HG02571 (cell line): Measurements from ENCODE around the gene LSR.

Experiments
- ATAC-seq: cut with Tn5 transposase; IDR thresholded peaks from one replicate; pipeline ENCODE4 v1.9.1; 2021; ENCODE audit warnings: mild to moderate bottlenecking, moderate library complexity; ENCODE audit not compliant: unreplicated experiment

Gene LSR

DNA sequence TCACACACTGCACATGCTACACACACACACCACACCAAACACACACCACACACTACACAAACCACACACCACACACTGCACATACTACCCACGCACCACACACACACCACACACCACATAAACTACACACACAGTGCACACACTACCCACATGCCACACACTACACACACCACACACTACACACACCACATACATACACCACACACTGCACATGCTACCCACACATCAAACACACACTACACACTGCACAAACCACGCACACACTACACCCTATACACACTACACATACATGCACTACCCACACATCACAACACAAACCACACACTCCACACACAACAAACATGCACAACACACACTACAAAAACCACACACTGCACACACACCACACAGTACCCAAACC, 49.1 kb downstream of the LSR start:
- ATAC-seq = no peak

DNA sequence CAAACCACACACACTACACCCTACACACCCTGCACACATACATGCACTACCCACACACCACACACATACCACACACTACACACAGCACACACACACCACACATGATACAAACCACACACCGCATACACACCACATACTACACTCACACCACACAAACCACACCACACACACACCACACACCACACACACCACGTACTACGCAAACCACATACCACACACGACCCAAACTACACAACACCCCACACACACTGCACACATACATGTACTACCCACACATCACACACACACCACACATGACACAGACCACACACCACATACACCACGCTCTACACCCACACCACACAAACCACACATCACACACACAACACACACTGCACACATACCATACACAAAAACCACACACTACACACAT, 49.8 kb downstream of the LSR start:
- ATAC-seq = no peak

DNA sequence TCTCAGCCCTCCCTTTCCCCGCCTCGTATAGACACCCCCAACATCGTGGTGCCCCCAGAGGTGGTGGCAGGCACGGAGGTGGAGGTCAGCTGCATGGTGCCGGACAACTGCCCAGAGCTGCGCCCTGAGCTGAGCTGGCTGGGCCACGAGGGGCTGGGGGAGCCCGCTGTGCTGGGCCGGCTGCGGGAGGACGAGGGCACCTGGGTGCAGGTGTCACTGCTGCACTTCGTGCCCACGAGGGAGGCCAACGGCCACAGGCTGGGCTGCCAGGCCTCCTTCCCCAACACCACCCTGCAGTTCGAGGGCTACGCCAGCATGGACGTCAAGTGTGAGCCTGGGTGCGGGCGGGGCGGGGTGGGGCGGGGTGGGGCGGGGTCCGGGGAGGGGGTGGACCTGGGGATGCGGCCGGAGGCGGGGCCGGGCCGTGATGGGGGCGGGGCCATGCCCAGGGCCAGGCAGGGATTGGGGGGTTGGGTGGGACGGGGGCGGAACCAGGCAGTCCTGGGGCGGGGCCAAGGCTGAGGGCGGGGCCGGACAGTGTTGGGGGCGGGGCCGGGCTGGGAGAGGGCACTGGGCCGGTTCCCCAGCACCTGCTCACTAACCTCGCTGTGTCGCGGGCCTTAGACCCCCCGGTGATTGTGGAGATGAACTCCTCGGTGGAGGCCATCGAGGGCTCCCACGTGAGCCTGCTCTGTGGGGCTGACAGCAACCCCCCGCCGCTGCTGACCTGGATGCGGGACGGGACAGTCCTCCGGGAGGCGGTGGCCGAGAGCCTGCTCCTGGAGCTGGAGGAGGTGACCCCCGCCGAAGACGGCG, 50.9 kb downstream of the LSR start:
- no peak for ATAC-seq

DNA sequence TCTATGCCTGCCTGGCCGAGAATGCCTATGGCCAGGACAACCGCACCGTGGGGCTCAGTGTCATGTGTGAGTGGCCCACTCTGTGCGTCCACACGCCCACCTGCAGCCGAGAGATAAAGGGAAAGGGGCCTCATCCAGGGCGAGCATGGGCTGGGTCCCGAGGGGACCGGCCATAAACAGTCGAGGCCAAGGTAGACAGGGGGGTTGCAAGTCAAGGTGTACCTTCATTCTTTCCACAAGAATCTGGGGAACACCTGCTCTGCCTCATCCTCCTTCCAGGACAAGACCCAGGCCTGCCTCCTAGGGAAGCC, 51.5 kb downstream of the LSR start:
- ATAC-seq = no peak

DNA sequence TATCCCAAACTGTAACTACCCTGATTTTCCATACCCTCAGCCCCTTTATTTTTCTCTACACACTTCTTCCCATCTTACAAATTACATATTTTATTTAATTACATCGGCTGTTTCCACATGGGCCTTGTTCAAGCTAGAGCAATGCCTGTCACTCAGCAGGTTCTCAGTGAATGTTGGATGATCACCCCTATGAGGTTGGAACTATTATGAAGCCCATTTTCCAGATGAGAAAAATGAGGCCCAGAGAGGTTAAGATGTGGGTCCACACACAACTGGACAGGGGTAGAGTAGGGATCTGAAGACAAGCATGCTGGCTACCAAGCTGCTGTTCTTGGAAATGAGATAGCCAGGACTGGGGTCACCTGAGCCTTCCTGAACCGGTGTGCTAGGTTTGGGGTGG, 53.2 kb downstream of the LSR start:
- ATAC-seq = no peak

DNA sequence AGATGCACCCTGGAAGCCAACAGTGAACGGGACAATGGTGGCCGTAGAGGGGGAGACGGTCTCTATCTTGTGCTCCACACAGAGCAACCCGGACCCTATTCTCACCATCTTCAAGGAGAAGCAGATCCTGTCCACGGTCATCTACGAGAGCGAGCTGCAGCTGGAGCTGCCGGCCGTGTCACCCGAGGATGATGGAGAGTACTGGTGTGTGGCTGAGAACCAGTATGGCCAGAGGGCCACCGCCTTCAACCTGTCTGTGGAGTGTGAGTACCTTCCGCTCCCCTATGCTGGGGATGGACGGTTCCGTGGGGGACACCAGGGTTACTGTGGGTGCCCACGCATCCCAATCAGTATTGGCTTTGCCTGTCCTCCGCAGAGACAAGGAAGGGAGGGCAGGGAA, 53.6 kb downstream of the LSR start:
- ATAC-seq = no peak

DNA sequence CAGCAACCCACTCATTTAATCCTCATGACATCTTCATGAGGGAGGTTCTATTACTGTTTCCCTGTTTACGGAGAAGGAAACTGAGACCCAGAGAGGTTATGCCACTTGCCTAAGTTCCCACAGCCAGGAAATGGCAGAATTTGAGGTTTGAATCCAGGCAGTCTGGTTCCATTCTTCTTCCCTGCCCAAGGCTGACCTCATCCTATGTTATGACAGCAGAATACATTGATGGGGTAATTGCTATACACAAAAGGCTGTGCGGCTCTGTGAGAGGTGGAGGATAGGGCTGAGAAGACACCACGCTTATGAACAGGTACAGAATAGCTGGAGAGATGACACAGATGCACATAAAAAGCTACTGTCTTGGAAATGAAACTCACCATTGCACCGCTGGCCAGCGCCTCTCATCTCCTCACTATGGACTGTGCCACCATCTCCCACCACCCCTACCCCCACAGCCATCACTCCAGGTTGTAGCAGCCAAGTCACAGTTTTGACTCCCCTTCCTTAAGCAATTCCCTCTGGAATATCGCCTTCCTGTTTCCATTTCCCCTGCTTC, 54.6 kb downstream of the LSR start:
- ATAC-seq = no peak

DNA sequence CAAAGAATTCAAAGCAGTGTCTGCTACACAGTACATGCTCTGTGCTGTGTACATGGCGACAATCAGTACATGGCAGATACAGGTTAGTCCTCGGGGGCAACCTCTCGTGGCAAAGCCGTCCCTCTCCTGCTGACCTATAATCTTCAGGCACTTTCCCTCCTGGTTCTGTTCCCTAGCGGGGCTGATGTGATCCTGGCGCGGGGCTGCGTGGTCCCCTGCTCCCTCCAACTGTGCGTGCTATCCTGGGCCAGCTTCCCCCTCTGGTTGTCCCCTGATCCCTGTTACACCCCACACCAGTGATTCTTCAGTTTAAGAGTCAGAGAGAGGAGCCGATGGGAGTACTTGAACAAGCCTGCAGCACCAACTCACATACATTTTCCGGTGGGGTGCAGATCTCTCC, 55.2 kb downstream of the LSR start:
- ATAC-seq = no peak

DNA sequence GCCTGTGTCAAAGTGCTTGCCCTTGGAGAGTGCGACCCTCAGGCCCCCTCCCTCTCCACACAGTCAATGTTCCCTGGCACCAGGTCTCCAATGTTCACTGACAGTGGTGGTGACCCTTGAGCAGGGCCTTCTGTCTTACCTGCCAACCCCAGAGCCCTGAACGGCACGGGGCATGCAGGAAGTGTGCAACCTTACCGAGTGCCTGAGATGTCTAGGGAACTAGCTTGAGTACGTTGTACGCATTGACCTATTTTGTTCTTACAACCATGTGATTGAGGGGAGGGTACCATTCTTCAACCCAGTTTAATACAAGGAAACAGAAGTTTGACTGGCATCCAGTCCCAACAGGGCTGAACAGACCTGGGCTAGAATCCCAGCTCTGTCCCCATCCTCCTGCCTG, 56.4 kb downstream of the LSR start:
- ATAC-seq = no peak

DNA sequence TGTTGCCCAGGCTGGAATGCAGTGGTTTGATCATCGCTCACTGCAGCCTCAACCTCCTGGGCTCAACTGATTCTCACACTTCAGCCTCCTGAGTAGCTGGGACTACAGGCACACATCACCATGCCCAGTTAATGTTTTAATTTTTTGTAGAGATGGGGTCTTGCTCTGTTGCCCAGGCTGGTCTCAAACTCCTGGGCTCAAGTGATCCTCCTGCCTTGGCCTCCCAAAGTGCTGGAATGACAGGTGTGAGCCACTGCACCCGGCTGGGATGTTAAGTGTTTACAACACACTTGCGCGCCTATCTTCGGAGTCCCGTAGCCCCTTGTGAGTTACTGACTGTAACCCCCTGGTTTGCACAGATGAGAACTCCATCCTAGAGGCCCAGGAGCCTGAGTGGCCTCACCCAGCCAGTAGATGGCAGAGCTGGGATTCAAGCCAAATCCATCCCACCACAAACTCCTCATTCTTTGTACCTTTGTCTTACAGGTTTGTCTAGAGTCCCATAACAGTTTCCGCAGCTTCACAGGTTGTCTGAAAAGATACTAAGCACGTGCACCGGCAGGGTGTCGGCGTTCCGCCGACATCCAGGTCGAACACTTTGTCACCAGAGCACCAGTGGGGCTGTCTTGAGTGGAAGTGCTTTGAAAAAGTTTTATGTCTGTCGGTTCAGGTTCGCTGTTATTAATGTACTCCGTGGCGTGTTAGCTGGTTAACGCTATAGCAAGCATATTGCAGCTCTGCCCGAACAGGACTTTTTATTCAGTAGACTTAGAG, 57.9 kb downstream of the LSR start:
- no peak for ATAC-seq

DNA sequence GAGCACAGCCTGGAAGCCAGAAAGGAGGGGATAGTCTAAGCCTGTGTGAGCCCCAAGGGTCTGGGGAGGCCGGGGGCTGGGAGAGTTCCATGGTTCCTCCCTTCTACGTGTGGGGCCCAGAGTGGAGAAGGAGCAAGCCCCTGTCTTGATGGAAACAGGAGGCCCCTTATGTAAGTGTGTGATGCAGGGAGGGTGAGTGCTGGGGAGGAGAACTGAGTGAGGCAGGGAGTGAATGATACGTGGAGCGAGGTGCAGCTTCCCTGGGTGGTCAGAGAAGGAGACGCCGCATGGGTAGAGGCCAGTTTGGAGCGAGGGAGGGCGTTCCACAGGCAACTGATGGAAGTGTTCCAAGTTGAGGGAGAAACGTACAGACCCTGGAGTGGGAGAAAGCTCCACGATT, 59.1 kb downstream of the LSR start:
- ATAC-seq = no peak

DNA sequence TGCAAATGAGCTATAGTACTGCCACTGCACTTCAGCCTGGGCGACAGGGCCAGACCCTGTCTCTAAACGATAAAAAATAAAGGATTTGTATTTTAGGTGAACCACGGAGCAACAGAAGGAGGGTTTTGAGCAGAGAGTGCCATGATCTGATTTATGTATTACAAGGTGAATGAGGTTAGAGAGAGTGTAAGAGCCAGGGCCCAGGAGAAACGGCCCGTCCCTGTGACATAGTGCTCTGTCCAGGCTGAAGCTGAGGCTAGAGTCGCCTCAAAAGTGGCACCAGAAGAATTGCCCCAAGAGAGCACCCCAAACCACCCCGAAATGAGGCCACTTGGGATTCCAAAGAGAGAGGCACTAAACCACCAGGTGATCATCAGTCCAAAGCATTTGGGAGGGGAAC, 60.1 kb downstream of the LSR start:
- no peak for ATAC-seq

DNA sequence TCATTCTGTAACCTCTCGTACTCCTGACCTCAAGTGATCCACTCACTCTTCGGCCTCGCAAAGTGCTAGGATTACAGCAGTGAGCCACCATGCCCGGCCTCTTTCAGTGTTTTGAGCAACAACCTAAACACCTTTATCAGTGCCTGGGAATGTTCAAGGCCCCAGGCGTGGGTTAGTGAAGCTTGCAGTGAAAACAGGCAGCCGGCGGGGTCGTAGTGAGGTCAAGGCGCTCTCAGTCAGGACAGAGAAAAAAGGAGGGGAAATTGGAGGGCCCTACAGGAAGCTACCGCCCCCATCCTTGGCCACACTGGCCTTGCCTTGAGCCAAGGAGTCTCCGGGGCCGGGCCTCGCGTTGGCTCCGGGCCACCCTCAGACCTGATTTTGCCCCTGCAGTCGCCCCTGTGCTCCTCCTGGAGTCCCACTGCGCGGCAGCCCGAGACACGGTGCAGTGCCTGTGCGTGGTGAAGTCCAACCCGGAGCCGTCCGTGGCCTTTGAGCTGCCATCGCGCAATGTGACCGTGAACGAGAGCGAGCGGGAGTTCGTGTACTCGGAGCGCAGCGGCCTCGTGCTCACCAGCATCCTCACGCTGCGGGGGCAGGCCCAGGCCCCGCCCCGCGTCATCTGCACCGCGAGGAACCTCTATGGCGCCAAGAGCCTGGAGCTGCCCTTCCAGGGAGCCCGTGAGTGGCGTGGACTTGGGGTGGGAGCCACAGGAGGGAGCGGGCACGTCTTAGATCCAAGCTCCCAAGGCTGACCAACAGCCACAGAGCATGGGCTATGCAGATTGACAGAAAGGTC, 60.9 kb downstream of the LSR start:
- ATAC-seq = no peak

DNA sequence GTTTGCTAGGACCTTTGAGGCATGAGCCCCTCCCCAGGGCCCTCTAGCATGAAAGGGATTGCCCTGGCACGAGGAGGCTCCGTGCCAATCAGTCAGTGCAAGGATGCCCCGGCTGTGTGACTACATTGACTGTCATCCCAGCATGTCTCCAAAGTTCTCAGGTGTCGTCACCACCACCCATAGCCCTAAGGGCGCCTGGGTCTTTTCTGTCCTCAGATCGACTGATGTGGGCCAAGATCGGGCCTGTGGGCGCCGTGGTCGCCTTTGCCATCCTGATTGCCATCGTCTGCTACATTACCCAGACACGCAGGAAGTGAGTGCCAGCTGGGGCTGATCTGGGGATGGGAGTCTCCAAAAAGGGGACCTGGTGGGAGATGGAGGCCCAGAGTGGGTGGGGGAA, 61.5 kb downstream of the LSR start:
- no peak for ATAC-seq

DNA sequence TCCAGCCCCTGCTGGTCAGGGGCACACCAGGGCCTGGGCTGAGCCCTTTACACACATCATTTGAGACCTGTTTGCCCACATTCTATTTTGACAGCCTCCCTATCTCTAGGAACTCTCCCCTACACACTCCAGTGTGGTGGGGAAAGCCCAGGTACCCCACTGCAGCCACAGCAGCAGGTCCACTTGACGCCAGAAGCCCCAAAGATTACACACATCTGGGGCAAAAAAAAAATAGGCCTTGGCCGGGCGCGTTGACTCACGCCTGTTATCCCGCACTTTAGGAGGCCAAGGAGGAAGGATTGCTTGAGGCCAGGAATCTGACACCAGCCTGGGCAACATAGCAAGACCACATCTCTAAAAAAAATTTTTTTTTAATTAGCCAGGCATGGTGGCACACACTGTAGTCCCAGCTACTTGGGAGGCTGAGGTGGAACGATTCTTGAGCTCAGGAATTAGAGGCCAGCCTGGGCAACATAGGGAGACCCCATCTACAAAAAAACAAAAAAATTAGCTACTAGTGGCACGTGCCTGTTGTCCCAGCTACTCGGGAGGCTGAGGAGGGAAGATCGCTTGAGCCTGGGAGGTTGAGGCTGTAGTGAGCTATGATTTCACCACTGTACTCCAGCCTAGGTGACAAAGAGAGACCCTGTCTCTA, 62.1 kb downstream of the LSR start:
- ATAC-seq = no peak

DNA sequence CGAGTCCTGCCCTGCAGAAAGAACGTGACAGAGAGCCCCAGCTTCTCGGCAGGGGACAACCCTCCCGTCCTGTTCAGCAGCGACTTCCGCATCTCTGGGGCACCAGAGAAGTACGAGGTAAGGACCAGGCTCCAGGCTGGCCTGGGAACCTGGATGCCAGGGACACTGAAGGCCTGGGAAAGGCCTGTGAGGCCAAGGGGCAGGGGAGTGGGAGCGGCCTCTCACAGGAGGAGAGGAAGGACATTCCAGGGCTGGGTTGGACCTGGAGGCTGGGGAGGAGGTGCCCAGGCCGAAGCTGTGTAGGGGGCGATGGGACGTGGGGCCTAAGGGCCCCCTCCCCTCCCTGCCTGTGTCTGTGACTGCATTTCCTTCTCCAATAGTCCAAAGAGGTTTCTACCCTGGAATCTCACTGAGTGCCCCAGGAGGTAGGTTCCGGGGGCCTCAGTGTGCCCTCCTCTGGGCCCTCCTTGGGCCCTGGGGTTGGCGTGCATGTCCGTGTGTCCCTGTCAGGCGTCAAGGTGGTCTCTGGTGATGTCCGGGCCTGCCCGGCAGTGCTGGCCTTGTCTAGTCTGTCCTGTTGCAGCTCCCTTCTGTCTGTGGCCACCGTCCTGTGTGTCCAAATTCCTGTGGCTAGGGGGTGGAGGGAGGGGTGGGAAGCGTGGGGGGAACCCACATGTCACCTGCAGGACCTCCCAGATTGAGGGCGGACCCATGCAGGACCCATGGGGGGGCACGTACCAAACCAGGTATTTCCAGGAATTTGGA, 63.3 kb downstream of the LSR start:
- no peak for ATAC-seq

DNA sequence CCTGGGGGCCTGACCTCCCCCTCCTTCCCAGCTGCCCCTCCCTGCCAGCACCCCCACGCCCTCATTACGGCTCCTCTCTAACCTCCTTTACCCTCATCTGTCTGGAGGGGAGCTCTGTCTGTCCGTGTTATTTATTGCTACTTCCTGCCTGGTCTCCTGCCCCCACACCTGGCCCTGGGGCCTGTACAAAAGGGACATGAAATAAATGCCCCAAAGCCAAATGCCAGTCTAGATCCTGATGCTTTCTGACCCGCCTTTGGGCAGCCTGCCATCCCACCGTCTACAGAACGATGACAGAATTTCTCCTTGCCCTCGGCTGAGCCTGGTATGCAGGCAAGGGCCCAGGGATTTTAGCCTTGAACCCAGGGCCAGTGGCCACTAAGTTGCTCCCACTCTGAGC, 64.8 kb downstream of the LSR start:
- no peak for ATAC-seq

DNA sequence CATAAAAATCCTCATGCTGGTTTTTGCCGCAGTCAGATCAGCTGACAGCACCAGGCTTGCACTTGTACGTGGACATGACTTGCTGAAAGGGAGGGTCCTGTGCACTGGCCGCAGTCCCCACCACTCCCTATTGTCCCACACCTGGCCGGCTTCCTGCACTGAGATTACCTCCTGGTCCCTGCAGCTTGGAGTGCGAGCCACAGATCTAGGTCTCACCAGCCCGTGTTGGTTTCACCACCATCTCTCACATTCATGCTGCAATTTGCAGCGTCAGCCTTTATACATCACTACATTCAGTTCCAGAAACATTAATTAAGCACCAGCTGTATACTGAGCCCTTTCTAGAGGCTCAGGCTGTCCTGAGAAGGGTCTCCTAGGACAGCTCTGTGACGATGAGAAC, 65.2 kb downstream of the LSR start:
- ATAC-seq = no peak

DNA sequence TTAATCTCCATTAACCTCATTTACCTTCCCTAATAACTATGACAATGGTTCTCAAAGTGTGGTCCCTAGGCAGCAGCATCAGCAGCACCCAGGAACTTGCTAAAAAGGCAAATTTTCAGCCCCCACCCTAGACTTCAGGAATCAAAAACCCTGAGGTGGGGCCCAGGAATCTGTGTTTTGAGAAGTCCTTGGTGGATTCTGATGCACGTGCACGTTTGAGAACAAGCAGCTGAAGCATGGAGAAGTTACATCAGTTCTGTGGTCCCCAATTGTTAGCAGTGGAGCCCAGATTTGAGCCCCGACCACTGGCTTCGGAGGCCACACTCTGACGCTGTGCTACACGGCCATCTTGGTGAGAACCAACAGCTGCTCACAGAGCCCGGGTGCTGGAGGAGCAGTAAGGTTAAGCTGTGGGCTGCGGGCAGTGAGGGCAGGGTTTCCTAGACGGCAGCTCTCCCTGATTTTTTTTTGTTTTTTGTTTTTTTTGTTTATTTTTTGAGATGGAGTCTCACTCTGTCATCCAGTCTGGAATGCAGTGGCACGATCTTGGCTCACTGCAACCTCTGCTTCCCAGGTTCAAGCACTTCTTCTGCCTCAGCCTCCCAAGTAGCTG, 66.2 kb downstream of the LSR start:
- ATAC-seq = no peak

DNA sequence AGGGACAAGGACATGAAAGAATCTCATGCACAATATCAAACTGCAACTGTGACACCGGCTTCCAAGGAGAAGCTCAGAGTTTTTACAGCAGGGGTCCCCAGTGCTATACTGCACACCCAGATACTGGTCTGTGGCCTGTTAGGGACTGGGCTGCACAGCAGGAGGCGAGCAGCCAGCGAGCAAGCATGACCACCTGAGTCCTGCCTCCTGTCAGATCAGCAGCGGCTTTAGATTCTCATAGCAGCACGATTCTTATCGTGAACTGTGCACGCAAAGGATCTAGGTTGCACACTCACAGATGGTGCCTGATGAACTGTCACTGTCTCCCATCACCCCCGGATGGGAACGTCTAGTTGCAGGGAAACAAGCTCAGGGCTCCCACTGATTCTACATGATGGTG, 67.1 kb downstream of the LSR start:
- ATAC-seq = no peak
